ENCODE data around the gene ADAMTSL5. TPM values are rescaled to one million over a fixed set of nuclear protein-coding genes. Genes with fewer than 3 reads are reported as not detected.
A peak's percentile ranks its signal among the peaks of the same experiment; 100 is the strongest.

Gene ADAMTSL5
- total and polyA plus RNA-seq, 2 of the 13 experiments (the other 11 are each of a cell fraction or from before 2014, with no cell fraction given), result 0.60 to 2.7 TPM

DNA sequence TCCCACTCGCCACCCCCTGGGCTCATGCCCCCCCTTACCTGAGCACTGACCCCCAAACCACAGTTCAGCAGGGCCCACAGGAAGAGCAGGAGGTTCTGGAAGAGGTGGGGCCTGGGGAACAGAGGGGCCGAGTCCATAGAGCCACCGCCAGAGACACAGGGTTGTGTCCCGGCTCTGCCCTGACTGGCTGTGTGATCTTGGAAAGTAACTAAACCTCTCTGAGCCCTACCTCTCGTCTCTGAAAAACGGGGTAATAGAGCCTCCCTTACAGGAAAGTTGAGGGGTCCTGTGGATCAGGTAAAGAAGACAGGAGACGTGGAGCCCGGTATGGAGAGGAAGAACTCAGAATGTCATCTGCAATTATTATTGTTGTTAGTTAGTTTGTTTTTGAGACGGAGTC, 2.0 kb downstream of the ADAMTSL5 start:
- H3K9me3 ChIP-seq (ENCODE audit: low read length), result no peaks in the 10 kb centered on the region
- H4K20me1 ChIP-seq (ENCODE audit: insufficient read depth, low read length), result no peaks in the 10 kb centered on the region
- no peak overlapping the region for H3K9ac ChIP-seq (ENCODE audit: insufficient read depth, low read depth, low read length)
- ChIA-PET CTCF (ENCODE audit: low intra/inter-chr PET ratio, low total read pairs) (no interaction called here), POLR2A (no interaction called here)
- H3K79me2 ChIP-seq (ENCODE audit: insufficient read depth, low read length), result no peaks in the 10 kb centered on the region
- no peaks in the 10 kb centered on the region for H3K36me3 ChIP-seq (replicated peaks in 1 of 2; ENCODE audit: control insufficient read depth in 1 of 2, insufficient read depth in 2 of 2, low read length in 2 of 2)
- peak overlapping the region in 1 of 3 experiments; percentile 33; a peak in 1 of 6 replicates for H3K4me3 ChIP-seq (replicated peaks in 1 of 3; ENCODE audit: insufficient read depth in 1 of 3, low read depth in 2 of 3, low read length in 3 of 3)
- H3K27me3 ChIP-seq (ENCODE audit: control insufficient read depth in 1 of 2, insufficient read depth in 2 of 2, low read length in 2 of 2), result peaks cover 0 to 9% of the 10 kb centered on the region in 2 experiments; a peak in 2 of 5 replicates
- intact Hi-C loops (cut with micrococcal nuclease; ENCODE audit: unreplicated experiment) (no loop called here), in situ Hi-C loops (cut with HindIII; ENCODE audit: extremely low pct_ligation_motif_present, low pct_unique_long_range_greater_than_20kb) (loop anchor here (5.0 kb wide), 1 partner anchor 54 kb away; no protein-coding TSS in a partner anchor)
- no TSS peak for BruUV-seq (replicated peaks)
- TF ChIP-seq ZNF331 (CRISPR knock-in tag; IDR thresholded peaks at IDR 0.05), result no peak
- TF ChIP-seq ZNF446 (CRISPR knock-in tag; IDR thresholded peaks at IDR 0.05), result no peak
- TF ChIP-seq, protein P1, sequence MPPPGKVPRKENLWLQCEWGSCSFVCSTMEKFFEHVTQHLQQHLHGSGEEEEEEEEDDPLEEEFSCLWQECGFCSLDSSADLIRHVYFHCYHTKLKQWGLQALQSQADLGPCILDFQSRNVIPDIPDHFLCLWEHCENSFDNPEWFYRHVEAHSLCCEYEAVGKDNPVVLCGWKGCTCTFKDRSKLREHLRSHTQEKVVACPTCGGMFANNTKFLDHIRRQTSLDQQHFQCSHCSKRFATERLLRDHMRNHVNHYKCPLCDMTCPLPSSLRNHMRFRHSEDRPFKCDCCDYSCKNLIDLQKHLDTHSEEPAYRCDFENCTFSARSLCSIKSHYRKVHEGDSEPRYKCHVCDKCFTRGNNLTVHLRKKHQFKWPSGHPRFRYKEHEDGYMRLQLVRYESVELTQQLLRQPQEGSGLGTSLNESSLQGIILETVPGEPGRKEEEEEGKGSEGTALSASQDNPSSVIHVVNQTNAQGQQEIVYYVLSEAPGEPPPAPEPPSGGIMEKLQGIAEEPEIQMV (CRISPR knock-in tag; IDR thresholded peaks at IDR 0.05; ENCODE audit: low read depth), result no peak
- no peak for TF ChIP-seq ZBTB38 (CRISPR knock-in tag; IDR thresholded peaks at IDR 0.05)
- no peak for TF ChIP-seq ZNF207 (IDR thresholded peaks at IDR 0.05; ENCODE audit: borderline replicate concordance)
- TF ChIP-seq ZNF660 (CRISPR knock-in tag; IDR thresholded peaks at IDR 0.05; ENCODE audit: borderline replicate concordance, low read depth), result no peak
- peak; percentile 80 for TF ChIP-seq ZMYM3 (CRISPR knock-in tag; IDR thresholded peaks at IDR 0.05)
- peak; percentile 98 for TF ChIP-seq ZNF768 (CRISPR knock-in tag; IDR thresholded peaks at IDR 0.05)
- peaks cover 34% of the 10 kb centered on the region for H3K4me1 ChIP-seq (ENCODE audit: insufficient read depth, low read length)
- whole genome bisulfite sequencing (ENCODE audit: low lambda C conversion rate), result 54% methylated on average over 7 of the region's 9 CpGs
- FAIRE-seq (no peak), ATAC-seq (no peak), DNase-seq (ENCODE audit: low spot score) (no peak)
- H3K4me2 ChIP-seq (ENCODE audit: low read depth, low read length), result peak overlapping the region; percentile 42
- H3K27ac ChIP-seq (ENCODE audit: extremely low read length, insufficient read depth, low read length), result no peak overlapping the region
- H2AFZ ChIP-seq (ENCODE audit: low read length), result no peak overlapping the region

DNA sequence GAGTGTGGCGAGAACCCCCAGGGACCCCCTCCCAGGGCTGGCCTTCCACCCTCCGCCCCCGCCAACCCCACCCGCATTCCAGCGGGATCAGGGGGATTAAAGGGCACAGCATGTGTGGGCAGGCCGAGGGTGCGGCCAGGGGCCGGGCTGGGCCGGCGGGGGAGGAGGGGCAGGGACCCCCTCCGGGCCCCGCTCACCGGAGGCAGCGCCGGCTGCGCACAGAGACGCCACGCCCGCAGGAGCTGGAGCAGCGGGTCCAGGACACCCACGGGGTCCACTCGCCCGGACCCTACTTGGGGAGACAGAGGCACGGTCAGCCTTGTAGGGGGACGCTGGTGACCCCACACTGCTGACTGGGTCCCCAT, 2.4 kb downstream of the ADAMTSL5 start:
- CTCF ChIA-PET (ENCODE audit: low intra/inter-chr PET ratio, low total read pairs), result no interaction called here
- peaks cover 0 to 9% of the 10 kb centered on the region in 2 experiments; a peak in 2 of 5 replicates for H3K27me3 ChIP-seq (ENCODE audit: control insufficient read depth in 1 of 2, insufficient read depth in 2 of 2, low read length in 2 of 2)
- no peaks in the 10 kb centered on the region for H3K9me3 ChIP-seq (ENCODE audit: low read length)
- H3K4me3 ChIP-seq (replicated peaks in 1 of 3; ENCODE audit: insufficient read depth in 1 of 3, low read depth in 2 of 3, low read length in 3 of 3), result peak overlapping the region in 1 of 3 experiments; percentile 33; a peak in 1 of 6 replicates
- in situ Hi-C loops (cut with HindIII; ENCODE audit: extremely low pct_ligation_motif_present, low pct_unique_long_range_greater_than_20kb), result loop anchor here (5.0 kb wide), 1 partner anchor 53 kb away; no protein-coding TSS in a partner anchor
- WGBS (ENCODE audit: low lambda C conversion rate), result 50% methylated on average over 14 of the region's 25 CpGs
- no peaks in the 10 kb centered on the region for H3K36me3 ChIP-seq (replicated peaks in 1 of 2; ENCODE audit: control insufficient read depth in 1 of 2, insufficient read depth in 2 of 2, low read length in 2 of 2)
- no peaks in the 10 kb centered on the region for H3K79me2 ChIP-seq (ENCODE audit: insufficient read depth, low read length)
- TF ChIP-seq ZNF550 (CRISPR knock-in tag; IDR thresholded peaks at IDR 0.05; ENCODE audit: borderline replicate concordance), result no peak
- TF ChIP-seq FOSL2 (CRISPR knock-in tag; IDR thresholded peaks at IDR 0.05), result no peak
- TF ChIP-seq GABPB1 (CRISPR knock-in tag; IDR thresholded peaks at IDR 0.05), result peak; percentile 11; the same call in 1 of the 2 replicates
- TF ChIP-seq, protein P2, sequence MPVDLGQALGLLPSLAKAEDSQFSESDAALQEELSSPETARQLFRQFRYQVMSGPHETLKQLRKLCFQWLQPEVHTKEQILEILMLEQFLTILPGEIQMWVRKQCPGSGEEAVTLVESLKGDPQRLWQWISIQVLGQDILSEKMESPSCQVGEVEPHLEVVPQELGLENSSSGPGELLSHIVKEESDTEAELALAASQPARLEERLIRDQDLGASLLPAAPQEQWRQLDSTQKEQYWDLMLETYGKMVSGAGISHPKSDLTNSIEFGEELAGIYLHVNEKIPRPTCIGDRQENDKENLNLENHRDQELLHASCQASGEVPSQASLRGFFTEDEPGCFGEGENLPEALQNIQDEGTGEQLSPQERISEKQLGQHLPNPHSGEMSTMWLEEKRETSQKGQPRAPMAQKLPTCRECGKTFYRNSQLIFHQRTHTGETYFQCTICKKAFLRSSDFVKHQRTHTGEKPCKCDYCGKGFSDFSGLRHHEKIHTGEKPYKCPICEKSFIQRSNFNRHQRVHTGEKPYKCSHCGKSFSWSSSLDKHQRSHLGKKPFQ (CRISPR knock-in tag; IDR thresholded peaks at IDR 0.05; ENCODE audit: insufficient replicate concordance), result no peak
- TF ChIP-seq TEAD3 (CRISPR knock-in tag; optimal IDR thresholded peaks at IDR 0.05; ENCODE audit: borderline replicate concordance), result peak; percentile 25
- TF ChIP-seq SUZ12 (IDR thresholded peaks at IDR 0.05; ENCODE audit: low read depth, low read length), result no peak
- TF ChIP-seq HNRNPLL (IDR thresholded peaks at IDR 0.05; ENCODE audit: low read depth, low read length, poor library complexity, severe bottlenecking), result peak; percentile 88
- no peak for FAIRE-seq
- intact Hi-C loops (cut with micrococcal nuclease; ENCODE audit: unreplicated experiment), result no loop called here
- BruUV-seq (replicated peaks), result no TSS peak
- H3K27ac ChIP-seq (ENCODE audit: extremely low read length, insufficient read depth, low read length), result no peak overlapping the region
- peak overlapping the region; percentile 42 for H3K4me2 ChIP-seq (ENCODE audit: low read depth, low read length)
- H3K4me1 ChIP-seq (ENCODE audit: insufficient read depth, low read length), result peaks cover 34% of the 10 kb centered on the region
- H3K9ac ChIP-seq (ENCODE audit: insufficient read depth, low read depth, low read length), result no peak overlapping the region
- H4K20me1 ChIP-seq (ENCODE audit: insufficient read depth, low read length), result no peaks in the 10 kb centered on the region
- POLR2A ChIA-PET, result no interaction called here
- H2AFZ ChIP-seq (ENCODE audit: low read length), result no peak overlapping the region
- DNase-seq (ENCODE audit: low spot score), result no peak
- ATAC-seq, result no peak

Measured in HepG2 (cell line).